HG03103 (cell line): ENCODE results near the gene PFKP.
"Not testable (repeated sequence)": the region's sequence is repeated elsewhere in the genome, so short reads cannot be mapped to it uniquely, and the experiment has no call there.

Source experiments
- ATAC-seq: cut with Tn5 transposase; IDR thresholded peaks from one replicate; pipeline ENCODE4 v1.9.1; 2021; ENCODE audit warnings: low read depth; ENCODE audit not compliant: unreplicated experiment

The PFKP gene

GRCh38 chr10:3046210-3046779 lies 21.1 kb upstream of the PFKP start:
- no peak for ATAC-seq

GRCh38 chr10:3046981-3047547 lies 20.3 kb upstream of the PFKP start:
- ATAC-seq = no peak

GRCh38 chr10:3047596-3047995 lies 19.8 kb upstream of the PFKP start:
- ATAC-seq = no peak

- no peak for ATAC-seq
These were observed 19.0 kb upstream of the PFKP start for GRCh38 chr10:3048119-3049019.

- no peak for ATAC-seq
These were observed 15.7 kb upstream of the PFKP start for GRCh38 chr10:3051692-3052091.

GRCh38 chr10:3053155-3053554 lies 14.2 kb upstream of the PFKP start:
- no peak for ATAC-seq

- no peak for ATAC-seq
These were observed 13.0 kb upstream of the PFKP start for GRCh38 chr10:3054183-3054850.

GRCh38 chr10:3054851-3055199 lies 12.5 kb upstream of the PFKP start:
- no peak for ATAC-seq

- no peak for ATAC-seq
These were observed 10.9 kb upstream of the PFKP start for GRCh38 chr10:3056280-3057037.

GRCh38 chr10:3057946-3058345 lies 9.4 kb upstream of the PFKP start:
- ATAC-seq = no peak

- ATAC-seq = no peak
These were observed 7.4 kb upstream of the PFKP start for GRCh38 chr10:3059974-3060373.

- no peak for ATAC-seq
These were observed 6.9 kb upstream of the PFKP start for GRCh38 chr10:3060481-3060889.

- not testable (repeated sequence) for ATAC-seq
These were observed 5.9 kb upstream of the PFKP start for GRCh38 chr10:3061323-3061898.

GRCh38 chr10:3062502-3063186 lies 4.7 kb upstream of the PFKP start:
- ATAC-seq = no peak

GRCh38 chr10:3064423-3064822 lies 2.9 kb upstream of the PFKP start:
- no peak for ATAC-seq

- ATAC-seq = no peak
These were observed 1.7 kb upstream of the PFKP start for GRCh38 chr10:3065622-3066021.

GRCh38 chr10:3066317-3067117 lies 831 bp upstream of the PFKP start:
- ATAC-seq = no peak

- ATAC-seq = no peak
These were observed 471 bp downstream of the PFKP start for GRCh38 chr10:3067859-3068179.
